ENCODE data around the gene TEX44. TPM values are rescaled to one million over a fixed set of nuclear protein-coding genes. Genes with fewer than 3 reads are reported as not detected.
A peak's percentile ranks its signal among the peaks of the same experiment; 100 is the strongest.
"Not testable (repeated sequence)": the region's sequence is repeated elsewhere in the genome, so short reads cannot be mapped to it uniquely, and the experiment has no call there.

Gene TEX44
- total and polyA plus RNA-seq, 4 donors, result not detected

DNA sequence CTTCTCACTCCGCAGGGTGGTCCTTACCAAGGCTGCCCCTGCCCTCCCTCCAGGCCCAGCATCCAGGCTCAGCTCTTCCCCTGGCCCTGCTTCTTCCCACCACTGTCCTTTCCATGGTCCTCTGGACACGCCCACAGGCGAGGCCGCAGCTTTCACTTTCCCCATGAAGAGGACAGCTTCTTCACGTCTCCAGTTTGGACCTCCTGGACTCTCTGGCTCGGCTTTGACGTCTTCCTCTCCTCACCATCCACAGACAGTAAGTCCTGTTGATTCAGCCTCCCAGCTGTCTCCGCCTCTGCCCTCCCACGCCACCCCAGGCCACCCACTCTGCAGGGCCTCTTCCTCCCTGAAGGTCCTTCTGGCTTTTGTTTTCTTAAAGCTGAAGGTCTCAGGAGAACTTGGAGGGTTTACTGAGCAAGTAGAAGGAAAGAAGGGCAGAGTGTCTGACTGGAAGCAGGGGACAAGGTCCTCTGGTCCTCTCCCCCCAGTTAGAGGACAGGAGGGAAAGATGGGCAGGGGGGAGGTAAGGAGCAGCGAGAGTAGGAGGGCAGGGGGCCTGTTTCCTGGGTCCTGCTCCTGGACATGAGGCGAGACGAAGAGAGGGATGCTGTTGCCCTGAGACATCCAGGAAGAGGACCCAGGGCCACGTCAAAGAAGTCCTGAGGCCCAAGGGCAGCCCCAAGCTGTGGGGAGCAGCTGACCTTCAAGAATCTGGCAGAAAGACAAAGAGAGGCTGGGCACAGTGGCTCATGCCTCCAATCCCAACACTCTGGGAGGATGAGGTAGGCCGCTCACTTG is 37.7 kb upstream of the TEX44 start:
- 76 to 80% methylated on average over 14 of the region's 14 CpGs for WGBS, 2 donors
- intact Hi-C loops (cut with DNase I), result loop anchor here (5.0 kb wide), 2 partner anchors 38 to 73 kb away; no protein-coding TSS in a partner anchor
- peak; percentile 72 to 84 for DNase-seq
- ATAC-seq (ENCODE audit: low FRiP score), result peak; percentile 77
- H3K27me3 ChIP-seq (ENCODE audit: control insufficient read depth in 1 of 2, insufficient read depth in 2 of 2, low read length in 1 of 2), result no peaks in the 10 kb centered on the region
- H3K4me1 ChIP-seq (ENCODE audit: control insufficient read depth in 1 of 2, insufficient read depth in 2 of 2, low read length in 2 of 2), result no peaks in the 10 kb centered on the region
- H3K9me3 ChIP-seq (ENCODE audit: control insufficient read depth, low read length), result no peaks in the 10 kb centered on the region
- H3K4me3 ChIP-seq (ENCODE audit: low read length in 2 of 2), result no peak overlapping the region
- H3K27ac ChIP-seq (ENCODE audit: low read depth in 1 of 2, low read length in 2 of 2), result no peak overlapping the region
- no peaks in the 10 kb centered on the region for H3K36me3 ChIP-seq (ENCODE audit: control insufficient read depth in 1 of 2, insufficient read depth in 2 of 2, low read length in 1 of 2)

GRCh38 chr2:231556496-231556895 is 36.2 kb upstream of the TEX44 start:
- not testable (repeated sequence) for H3K4me3 ChIP-seq (ENCODE audit: low read length in 2 of 2); H3K4me1 ChIP-seq (ENCODE audit: control insufficient read depth in 1 of 2, insufficient read depth in 2 of 2, low read length in 2 of 2); DNase-seq; H3K27me3 ChIP-seq (ENCODE audit: control insufficient read depth in 1 of 2, insufficient read depth in 2 of 2, low read length in 1 of 2); H3K27ac ChIP-seq (ENCODE audit: low read depth in 1 of 2, low read length in 2 of 2); ATAC-seq (ENCODE audit: low FRiP score); H3K9me3 ChIP-seq (ENCODE audit: control insufficient read depth, low read length); H3K36me3 ChIP-seq (ENCODE audit: control insufficient read depth in 1 of 2, insufficient read depth in 2 of 2, low read length in 1 of 2)
- intact Hi-C loops (cut with DNase I), result loop anchor here (2.0 to 5.0 kb wide), 3 partner anchors 26 to 74 kb away; partner anchors contain the start of gene NMUR1 (in 1 of the 2)
- WGBS, 2 donors, result 95 to 96% methylated on average over 8 of the region's 8 CpGs

- WGBS, 2 donors, result 90 to 91% methylated on average over 7 of the region's 7 CpGs
- intact Hi-C loops (cut with DNase I), result loop anchor here (1.0 to 5.0 kb wide), 4 partner anchors 26 to 75 kb away; partner anchors contain the start of gene NMUR1 (in 1 of the 2)
- H3K36me3 ChIP-seq (ENCODE audit: control insufficient read depth in 1 of 2, insufficient read depth in 2 of 2, low read length in 1 of 2), result no peaks in the 10 kb centered on the region
- no peaks in the 10 kb centered on the region for H3K4me1 ChIP-seq (ENCODE audit: control insufficient read depth in 1 of 2, insufficient read depth in 2 of 2, low read length in 2 of 2)
- DNase-seq (no peak), ATAC-seq (ENCODE audit: low FRiP score) (no peak)
- H3K9me3 ChIP-seq (ENCODE audit: control insufficient read depth, low read length), result no peaks in the 10 kb centered on the region
- no peak overlapping the region for H3K4me3 ChIP-seq (ENCODE audit: low read length in 2 of 2)
- H3K27ac ChIP-seq (ENCODE audit: low read depth in 1 of 2, low read length in 2 of 2), result no peak overlapping the region
- H3K27me3 ChIP-seq (ENCODE audit: control insufficient read depth in 1 of 2, insufficient read depth in 2 of 2, low read length in 1 of 2), result no peaks in the 10 kb centered on the region
Observed at GRCh38 chr2:231556981-231557380, 35.7 kb upstream of the TEX44 start.

- ATAC-seq (ENCODE audit: low FRiP score), result peak; percentile 91
- H3K4me3 ChIP-seq (ENCODE audit: low read length in 2 of 2), result no peak overlapping the region
- H3K27ac ChIP-seq (ENCODE audit: low read depth in 1 of 2, low read length in 2 of 2), result no peak overlapping the region
- DNase-seq, result peak in 1 of 2 donors; percentile 76
- H3K9me3 ChIP-seq (ENCODE audit: control insufficient read depth, low read length), result no peaks in the 10 kb centered on the region
- H3K27me3 ChIP-seq (ENCODE audit: control insufficient read depth in 1 of 2, insufficient read depth in 2 of 2, low read length in 1 of 2), result no peaks in the 10 kb centered on the region
- no peaks in the 10 kb centered on the region for H3K36me3 ChIP-seq (ENCODE audit: control insufficient read depth in 1 of 2, insufficient read depth in 2 of 2, low read length in 1 of 2)
- no peaks in the 10 kb centered on the region for H3K4me1 ChIP-seq (ENCODE audit: control insufficient read depth in 1 of 2, insufficient read depth in 2 of 2, low read length in 2 of 2)
- intact Hi-C loops (cut with DNase I), result loop anchor here (1.0 to 5.0 kb wide), 4 partner anchors 27 to 75 kb away; partner anchors contain the start of gene NMUR1 (in 1 of the 2)
- 36 to 40% methylated on average over 11 of the region's 11 CpGs for WGBS, 2 donors
Observed at GRCh38 chr2:231557571-231558217, 35.0 kb upstream of the TEX44 start.

GRCh38 chr2:231563378-231563961 is 29.2 kb upstream of the TEX44 start:
- no peaks in the 10 kb centered on the region for H3K27me3 ChIP-seq (ENCODE audit: control insufficient read depth in 1 of 2, insufficient read depth in 2 of 2, low read length in 1 of 2)
- intact Hi-C loops (cut with DNase I), result loop anchor here (1.0 to 2.0 kb wide), 2 partner anchors 37 to 38 kb away; no protein-coding TSS in a partner anchor
- no peak overlapping the region for H3K27ac ChIP-seq (ENCODE audit: low read depth in 1 of 2, low read length in 2 of 2)
- no peaks in the 10 kb centered on the region for H3K4me1 ChIP-seq (ENCODE audit: control insufficient read depth in 1 of 2, insufficient read depth in 2 of 2, low read length in 2 of 2)
- no peaks in the 10 kb centered on the region for H3K9me3 ChIP-seq (ENCODE audit: control insufficient read depth, low read length)
- 10 to 15% methylated on average over 3 of the region's 3 CpGs for WGBS, 2 donors
- ATAC-seq (ENCODE audit: low FRiP score), result peak; percentile 46
- no peak overlapping the region for H3K4me3 ChIP-seq (ENCODE audit: low read length in 2 of 2)
- peak; percentile 60 to 79 for DNase-seq
- H3K36me3 ChIP-seq (ENCODE audit: control insufficient read depth in 1 of 2, insufficient read depth in 2 of 2, low read length in 1 of 2), result no peaks in the 10 kb centered on the region

DNA sequence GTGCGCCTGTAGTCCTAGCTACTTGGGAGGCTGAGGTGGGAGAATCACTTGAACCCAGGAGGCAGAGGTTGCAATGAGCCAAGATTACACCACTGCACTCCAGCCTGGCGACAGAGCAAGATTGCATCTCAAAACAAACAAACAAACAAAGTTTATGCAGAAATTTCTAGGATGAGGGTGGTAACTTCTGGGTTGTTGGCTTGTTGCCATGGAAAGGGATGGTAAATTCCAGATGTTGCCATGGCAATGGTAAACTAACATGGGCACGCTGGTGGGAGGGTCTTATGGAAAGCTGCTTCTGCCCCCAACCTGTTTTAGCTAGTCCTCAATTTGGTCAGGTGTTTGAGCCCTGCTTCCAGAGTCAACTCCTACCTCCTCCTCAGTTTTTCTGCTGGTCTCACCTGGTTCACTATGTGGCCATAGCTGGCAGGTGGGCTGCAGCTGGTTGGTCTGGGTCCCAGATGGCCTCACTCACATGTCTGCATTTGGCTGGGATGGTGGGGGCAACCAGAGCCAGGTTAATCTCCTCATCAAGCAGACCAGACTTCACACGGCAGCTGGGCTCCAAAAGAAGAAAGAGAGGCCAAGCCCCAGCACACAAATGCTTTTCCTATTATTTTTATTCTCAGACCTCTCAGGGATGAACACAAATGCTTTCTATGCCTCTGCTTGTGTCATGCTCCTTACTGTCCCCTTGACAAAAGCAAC is 26.6 kb upstream of the TEX44 start:
- DNase-seq, result no peak
- no peak for ATAC-seq (ENCODE audit: low FRiP score)
- Histone ChIP-seq H3K4me1 (ENCODE audit: control insufficient read depth in 1 of 2, insufficient read depth in 2 of 2, low read length in 2 of 2) (no peaks in the 10 kb centered on the region), H3K9me3 (ENCODE audit: control insufficient read depth, low read length) (no peaks in the 10 kb centered on the region), H3K4me3 (ENCODE audit: low read length in 2 of 2) (no peak overlapping the region), H3K27ac (ENCODE audit: low read depth in 1 of 2, low read length in 2 of 2) (no peak overlapping the region), H3K36me3 (ENCODE audit: control insufficient read depth in 1 of 2, insufficient read depth in 2 of 2, low read length in 1 of 2) (no peaks in the 10 kb centered on the region), H3K27me3 (ENCODE audit: control insufficient read depth in 1 of 2, insufficient read depth in 2 of 2, low read length in 1 of 2) (no peaks in the 10 kb centered on the region)
- intact Hi-C loops (cut with DNase I), result no loop called here
- 74 to 76% methylated on average over 4 of the region's 4 CpGs for WGBS, 2 donors

- H3K36me3 ChIP-seq (ENCODE audit: control insufficient read depth in 1 of 2, insufficient read depth in 2 of 2, low read length in 1 of 2), result no peaks in the 10 kb centered on the region
- H3K4me3 ChIP-seq (ENCODE audit: low read length in 2 of 2), result no peak overlapping the region
- 88 to 93% methylated on average over 3 of the region's 3 CpGs for WGBS, 2 donors
- H3K27me3 ChIP-seq (ENCODE audit: control insufficient read depth in 1 of 2, insufficient read depth in 2 of 2, low read length in 1 of 2), result no peaks in the 10 kb centered on the region
- no peaks in the 10 kb centered on the region for H3K9me3 ChIP-seq (ENCODE audit: control insufficient read depth, low read length)
- ATAC-seq (ENCODE audit: low FRiP score) (no peak), DNase-seq (no peak)
- intact Hi-C loops (cut with DNase I), result no loop called here
- no peak overlapping the region for H3K27ac ChIP-seq (ENCODE audit: low read depth in 1 of 2, low read length in 2 of 2)
- H3K4me1 ChIP-seq (ENCODE audit: control insufficient read depth in 1 of 2, insufficient read depth in 2 of 2, low read length in 2 of 2), result no peaks in the 10 kb centered on the region
Observed at GRCh38 chr2:231567159-231567558, 25.5 kb upstream of the TEX44 start.

DNA sequence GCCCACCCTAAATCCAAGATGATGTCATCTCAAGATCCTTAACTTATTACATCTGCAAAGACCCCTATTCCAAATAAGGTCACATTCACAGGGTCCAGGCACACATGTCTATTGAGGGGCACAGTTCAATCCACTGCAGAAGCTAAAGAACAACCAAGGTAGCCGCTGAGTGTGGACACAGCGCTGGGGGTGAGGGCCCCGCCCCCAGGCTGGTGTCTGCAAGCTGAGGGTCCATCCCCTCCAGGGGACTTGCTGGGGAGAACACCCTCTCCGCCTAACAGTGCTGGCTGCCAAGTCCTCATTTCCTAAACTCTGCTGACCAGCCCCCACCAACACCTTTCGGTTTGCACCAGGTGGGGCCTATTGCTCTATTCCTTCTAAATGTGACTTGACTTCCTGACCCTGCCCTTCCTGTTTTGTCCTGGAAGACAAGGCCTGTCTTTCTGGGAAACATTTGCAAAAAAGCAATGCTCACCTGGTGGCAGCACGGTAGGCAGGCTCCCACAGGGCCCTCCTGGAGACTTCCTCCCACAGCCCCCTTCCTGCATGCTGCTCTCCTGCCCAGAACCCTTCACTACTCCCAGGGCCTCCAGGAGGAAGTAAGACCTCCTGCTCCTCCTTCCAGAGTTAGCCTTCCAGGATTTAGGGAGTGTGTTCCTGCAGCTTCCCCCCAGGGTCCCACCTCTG is 24.4 kb upstream of the TEX44 start:
- Histone ChIP-seq H3K27ac (ENCODE audit: low read depth in 1 of 2, low read length in 2 of 2) (no peak overlapping the region), H3K4me1 (ENCODE audit: control insufficient read depth in 1 of 2, insufficient read depth in 2 of 2, low read length in 2 of 2) (no peaks in the 10 kb centered on the region), H3K9me3 (ENCODE audit: control insufficient read depth, low read length) (no peaks in the 10 kb centered on the region), H3K27me3 (ENCODE audit: control insufficient read depth in 1 of 2, insufficient read depth in 2 of 2, low read length in 1 of 2) (no peaks in the 10 kb centered on the region), H3K4me3 (ENCODE audit: low read length in 2 of 2) (no peak overlapping the region), H3K36me3 (ENCODE audit: control insufficient read depth in 1 of 2, insufficient read depth in 2 of 2, low read length in 1 of 2) (no peaks in the 10 kb centered on the region)
- intact Hi-C loops (cut with DNase I), result no loop called here
- 93 to 94% methylated on average over 6 of the region's 6 CpGs for WGBS, 2 donors
- no peak for DNase-seq
- no peak for ATAC-seq (ENCODE audit: low FRiP score)
